IPS-18a (cell line): Measurements from ENCODE around the gene SF3B4.
A peak's percentile ranks its signal among the peaks of the same experiment; 100 is the strongest.
"Not testable (repeated sequence)": the region's sequence is repeated elsewhere in the genome, so short reads cannot be mapped to it uniquely, and the experiment has no call there.

Experiments
- H3K27ac ChIP-seq: one replicate; pipeline ENCODE4 v1.5.1; 2013; ENCODE audit warnings: low read length
- H3K27me3 ChIP-seq: one replicate; pipeline ENCODE4 v1.6.1; 2013; ENCODE audit warnings: mild to moderate bottlenecking, low read length; ENCODE audit not compliant: control insufficient read depth, insufficient read depth
- H3K36me3 ChIP-seq: one replicate; pipeline ENCODE4 v1.6.1; 2013; ENCODE audit warnings: low read depth, low read length; ENCODE audit not compliant: control insufficient read depth
- H3K4me1 ChIP-seq: one replicate; pipeline ENCODE4 v1.6.1; 2013; ENCODE audit warnings: low read depth, low read length; ENCODE audit not compliant: control insufficient read depth
- H3K4me3 ChIP-seq: one replicate; pipeline ENCODE4 v1.5.1; 2013; ENCODE audit warnings: low read length
- H3K9ac ChIP-seq: one replicate; pipeline ENCODE4 v1.6.1; 2013; ENCODE audit warnings: mild to moderate bottlenecking, low read length, moderate library complexity
- H3K9me3 ChIP-seq: one replicate; pipeline ENCODE4 v1.6.1; 2013; ENCODE audit warnings: low read depth, low read length; ENCODE audit not compliant: control insufficient read depth

Gene SF3B4

DNA sequence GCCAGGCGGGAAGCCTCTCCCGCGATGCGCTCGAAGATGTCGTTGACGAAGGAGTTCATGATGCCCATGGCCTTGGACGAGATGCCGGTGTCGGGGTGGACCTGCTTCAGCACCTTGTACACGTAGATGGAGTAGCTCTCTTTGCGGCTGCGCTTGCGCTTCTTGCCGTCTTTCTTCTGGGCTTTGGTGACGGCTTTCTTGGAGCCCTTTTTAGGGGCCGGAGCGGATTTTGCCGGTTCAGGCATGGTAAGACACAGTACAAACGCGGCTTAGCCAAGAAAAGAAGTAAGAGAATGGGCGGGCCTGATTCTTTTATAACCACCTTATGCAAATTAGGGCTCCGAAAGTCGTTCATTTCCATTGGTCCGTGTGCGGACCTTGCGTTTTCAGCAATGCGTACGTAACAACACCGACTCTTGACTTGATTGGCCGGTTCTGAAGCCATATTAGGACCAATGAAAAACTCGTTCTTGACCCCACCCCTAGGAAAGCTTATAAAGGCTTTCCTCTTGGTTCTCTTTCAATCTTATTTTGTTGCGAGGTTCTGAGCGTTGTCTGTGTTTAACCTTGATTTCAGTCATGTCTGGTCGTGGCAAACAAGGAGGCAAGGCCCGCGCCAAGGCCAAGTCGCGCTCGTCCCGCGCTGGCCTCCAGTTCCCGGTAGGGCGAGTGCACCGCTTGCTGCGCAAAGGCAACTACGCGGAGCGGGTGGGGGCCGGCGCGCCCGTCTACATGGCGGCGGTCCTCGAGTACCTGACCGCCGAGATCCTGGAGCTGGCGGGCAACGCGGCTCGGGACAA is 41.0 kb downstream of the SF3B4 start:
- Histone ChIP-seq H3K27me3 (no peaks in the 10 kb centered on the region), H3K9me3 (no peaks in the 10 kb centered on the region), H3K4me1 (peaks cover 17% of the 10 kb centered on the region), H3K9ac (peak overlapping the region; percentile 98), H3K27ac (peak overlapping the region; percentile 98), H3K4me3 (peak overlapping the region; percentile 98), H3K36me3 (no peaks in the 10 kb centered on the region)

DNA sequence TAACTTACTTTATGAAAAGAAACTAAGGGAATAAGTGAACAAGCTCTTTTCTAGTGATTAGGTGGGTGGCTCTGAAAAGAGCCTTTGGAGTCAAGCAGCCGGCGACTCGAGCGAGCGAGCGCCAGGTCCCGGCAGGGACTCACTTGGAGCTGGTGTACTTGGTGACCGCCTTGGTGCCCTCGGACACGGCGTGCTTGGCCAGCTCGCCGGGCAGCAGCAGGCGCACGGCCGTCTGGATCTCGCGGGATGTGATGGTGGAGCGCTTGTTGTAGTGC is 41.5 kb downstream of the SF3B4 start:
- Histone ChIP-seq H3K9ac (peak overlapping the region; percentile 98), H3K4me1 (peaks cover 17% of the 10 kb centered on the region), H3K4me3 (peak overlapping the region; percentile 98), H3K27ac (peak overlapping the region; percentile 87)
- H3K27me3 ChIP-seq, H3K9me3 ChIP-seq, H3K36me3 ChIP-seq: not testable (repeated sequence)

DNA sequence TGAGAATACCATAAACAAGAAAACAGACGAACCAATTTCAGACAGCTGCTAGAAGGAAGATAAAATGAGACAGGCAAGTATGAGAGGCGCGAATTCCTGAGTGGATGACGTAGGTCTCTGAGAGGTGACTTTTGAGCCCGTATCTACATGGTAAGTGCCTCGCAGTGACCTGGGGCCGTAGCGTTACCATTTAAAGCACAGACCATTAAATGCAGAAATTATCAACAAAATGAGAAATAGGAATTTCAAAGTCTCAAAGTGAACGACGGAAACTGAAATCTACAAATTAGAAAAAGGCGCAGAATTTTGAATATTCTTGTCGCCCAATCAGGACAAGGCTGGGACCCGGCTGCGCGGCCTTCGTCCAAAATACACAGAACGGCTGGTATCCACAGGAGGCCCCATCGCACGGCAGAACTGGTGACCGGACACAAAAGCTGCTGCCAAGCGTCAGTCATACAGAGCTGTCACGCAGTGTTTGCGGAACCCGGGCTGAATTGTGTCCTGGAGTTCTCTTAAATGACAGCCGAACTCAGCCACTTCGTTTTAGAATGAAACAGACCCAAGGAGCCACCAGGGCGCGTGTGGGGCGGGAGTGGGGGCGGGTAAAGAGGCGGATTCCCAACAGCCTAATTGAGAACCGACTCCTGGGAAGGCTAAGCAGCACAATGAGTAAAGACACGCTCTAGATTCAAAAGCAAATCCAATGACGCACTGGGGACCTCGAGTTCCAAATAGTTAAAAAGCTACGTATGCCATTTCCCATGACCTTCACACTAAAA is 42.1 kb downstream of the SF3B4 start:
- H3K4me3 ChIP-seq: peak overlapping the region; percentile 98
- peak overlapping the region; percentile 87 for H3K27ac ChIP-seq
- H3K27me3 ChIP-seq: no peaks in the 10 kb centered on the region
- H3K4me1 ChIP-seq: peaks cover 17% of the 10 kb centered on the region
- no peaks in the 10 kb centered on the region for H3K9me3 ChIP-seq
- H3K36me3 ChIP-seq: no peaks in the 10 kb centered on the region
- H3K9ac ChIP-seq: peak overlapping the region; percentile 98

DNA sequence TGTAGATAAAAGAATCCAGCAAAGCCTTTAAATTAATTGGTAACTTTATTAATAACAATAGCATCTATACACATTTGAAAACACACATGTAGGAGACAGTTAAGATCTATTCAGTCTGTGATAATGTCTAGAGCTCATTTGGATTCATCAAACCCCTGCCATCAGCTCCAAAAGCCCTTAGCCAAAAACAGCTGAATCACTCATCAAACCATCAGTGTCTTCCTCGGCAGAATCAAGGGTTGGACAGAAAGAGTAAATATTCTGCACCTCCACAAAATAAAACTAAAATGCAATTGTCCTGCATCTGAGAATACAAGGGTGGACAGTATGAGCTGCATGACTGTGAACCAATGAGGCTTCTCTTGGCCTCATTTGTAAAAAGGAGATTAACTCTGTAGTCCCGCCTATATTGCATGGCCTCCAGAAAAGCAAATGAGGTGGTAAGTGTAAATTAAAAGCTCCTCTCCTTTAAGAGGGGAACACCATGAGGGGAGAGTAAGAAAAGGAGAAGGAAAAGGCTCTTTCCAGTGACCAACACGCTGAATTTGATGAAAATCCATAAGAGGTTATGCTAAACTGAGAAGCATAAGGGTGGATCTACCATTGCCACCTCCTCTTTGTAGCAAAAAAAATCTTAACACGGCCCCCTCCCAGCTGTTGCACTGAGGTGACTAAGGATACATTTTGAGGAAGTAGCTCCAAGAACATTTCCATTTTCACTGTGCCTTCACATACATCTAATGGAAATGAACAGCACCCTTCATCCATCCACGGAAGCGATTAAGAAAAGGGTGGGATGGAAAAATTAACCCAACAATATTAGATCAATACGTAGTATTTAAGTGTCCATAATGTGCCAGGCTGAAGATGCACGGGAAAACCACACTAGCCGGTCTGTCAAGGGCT is 42.9 kb downstream of the SF3B4 start:
- no peaks in the 10 kb centered on the region for H3K36me3 ChIP-seq
- peak overlapping the region; percentile 98 for H3K9ac ChIP-seq
- H3K9me3 ChIP-seq: no peaks in the 10 kb centered on the region
- H3K27ac ChIP-seq: peak overlapping the region; percentile 87
- H3K4me1 ChIP-seq: peaks cover 17% of the 10 kb centered on the region
- H3K27me3 ChIP-seq: no peaks in the 10 kb centered on the region
- peak overlapping the region; percentile 98 for H3K4me3 ChIP-seq

DNA sequence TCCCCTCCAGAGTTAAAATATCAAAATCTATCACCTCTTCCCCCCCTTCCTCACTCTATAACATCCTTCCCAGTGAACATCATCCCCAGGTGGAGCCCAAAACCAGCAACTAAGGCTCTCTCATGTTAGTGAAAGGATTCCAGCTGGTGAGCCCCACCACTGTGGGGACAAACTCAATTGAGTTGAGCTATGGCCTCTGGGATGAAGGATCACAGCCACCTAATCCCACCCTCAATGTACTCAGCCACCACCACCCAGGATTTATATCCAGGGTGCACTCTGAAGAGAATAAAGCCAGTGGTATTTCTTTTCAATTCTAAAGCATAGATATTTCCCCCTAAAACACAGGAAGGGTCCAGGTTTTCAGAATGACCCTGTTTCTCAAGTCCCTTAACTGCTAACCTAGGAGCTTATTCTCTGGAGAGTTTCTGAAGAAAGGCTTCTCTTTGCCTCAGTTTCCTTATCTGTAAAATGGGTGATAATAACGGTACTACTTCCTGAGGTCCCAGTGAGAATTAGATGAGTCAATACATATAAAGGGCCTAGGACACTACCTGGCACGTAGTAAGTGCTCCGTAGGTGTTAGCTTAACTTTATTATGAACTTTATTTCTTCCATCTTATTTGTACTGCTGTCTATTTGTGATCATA is 43.9 kb downstream of the SF3B4 start:
- H3K9ac ChIP-seq: no peak overlapping the region
- no peaks in the 10 kb centered on the region for H3K27me3 ChIP-seq
- H3K4me1 ChIP-seq: peaks cover 13% of the 10 kb centered on the region
- no peak overlapping the region for H3K27ac ChIP-seq
- H3K4me3 ChIP-seq: no peak overlapping the region
- no peaks in the 10 kb centered on the region for H3K36me3 ChIP-seq
- H3K9me3 ChIP-seq: no peaks in the 10 kb centered on the region

DNA sequence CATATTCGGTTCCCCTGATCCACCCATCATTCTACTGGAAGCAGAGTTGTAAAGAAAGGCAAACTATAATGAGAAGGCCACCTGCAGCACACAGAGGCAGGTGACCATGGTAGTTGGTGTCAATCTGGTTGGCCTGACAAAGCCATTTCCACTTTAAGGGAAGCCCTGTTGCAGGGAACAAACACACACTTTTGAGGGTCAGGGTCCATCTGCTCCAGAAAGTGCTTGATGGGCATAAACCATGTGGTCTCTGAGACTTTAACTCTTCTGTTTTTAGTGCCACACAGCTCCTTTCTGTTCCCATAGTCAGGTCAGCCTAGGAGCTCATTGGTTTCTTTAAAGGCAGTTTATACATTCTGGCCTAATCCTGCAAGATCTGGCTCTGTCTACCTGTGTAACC is 45.7 kb downstream of the SF3B4 start:
- H3K27me3 ChIP-seq: no peaks in the 10 kb centered on the region
- H3K4me3 ChIP-seq: no peak overlapping the region
- no peak overlapping the region for H3K9ac ChIP-seq
- peaks cover 13% of the 10 kb centered on the region for H3K4me1 ChIP-seq
- no peaks in the 10 kb centered on the region for H3K9me3 ChIP-seq
- no peak overlapping the region for H3K27ac ChIP-seq
- no peaks in the 10 kb centered on the region for H3K36me3 ChIP-seq

DNA sequence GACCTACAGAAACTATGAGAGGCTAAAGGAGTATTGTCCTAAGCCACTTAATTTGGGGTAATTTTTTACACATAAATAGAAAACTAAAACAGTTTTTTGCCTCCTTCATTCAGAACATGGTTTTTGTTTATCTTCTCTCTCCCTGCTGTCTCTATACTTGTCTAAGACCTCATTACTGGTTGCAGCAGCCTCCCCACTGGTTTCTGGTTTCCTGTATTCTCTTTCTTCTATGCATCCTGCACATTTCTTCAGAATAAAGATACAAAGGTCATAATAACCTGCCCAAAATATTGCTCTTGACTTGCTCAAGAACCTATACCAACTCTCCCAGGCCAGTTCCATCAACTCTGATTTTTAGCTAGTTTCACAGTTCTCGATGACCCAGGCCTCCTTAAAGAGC is 48.0 kb downstream of the SF3B4 start:
- no peaks in the 10 kb centered on the region for H3K36me3 ChIP-seq
- H3K27ac ChIP-seq: no peak overlapping the region
- peaks cover 6% of the 10 kb centered on the region for H3K4me1 ChIP-seq
- H3K27me3 ChIP-seq: no peaks in the 10 kb centered on the region
- no peaks in the 10 kb centered on the region for H3K9me3 ChIP-seq
- H3K4me3 ChIP-seq: no peak overlapping the region
- H3K9ac ChIP-seq: no peak overlapping the region

DNA sequence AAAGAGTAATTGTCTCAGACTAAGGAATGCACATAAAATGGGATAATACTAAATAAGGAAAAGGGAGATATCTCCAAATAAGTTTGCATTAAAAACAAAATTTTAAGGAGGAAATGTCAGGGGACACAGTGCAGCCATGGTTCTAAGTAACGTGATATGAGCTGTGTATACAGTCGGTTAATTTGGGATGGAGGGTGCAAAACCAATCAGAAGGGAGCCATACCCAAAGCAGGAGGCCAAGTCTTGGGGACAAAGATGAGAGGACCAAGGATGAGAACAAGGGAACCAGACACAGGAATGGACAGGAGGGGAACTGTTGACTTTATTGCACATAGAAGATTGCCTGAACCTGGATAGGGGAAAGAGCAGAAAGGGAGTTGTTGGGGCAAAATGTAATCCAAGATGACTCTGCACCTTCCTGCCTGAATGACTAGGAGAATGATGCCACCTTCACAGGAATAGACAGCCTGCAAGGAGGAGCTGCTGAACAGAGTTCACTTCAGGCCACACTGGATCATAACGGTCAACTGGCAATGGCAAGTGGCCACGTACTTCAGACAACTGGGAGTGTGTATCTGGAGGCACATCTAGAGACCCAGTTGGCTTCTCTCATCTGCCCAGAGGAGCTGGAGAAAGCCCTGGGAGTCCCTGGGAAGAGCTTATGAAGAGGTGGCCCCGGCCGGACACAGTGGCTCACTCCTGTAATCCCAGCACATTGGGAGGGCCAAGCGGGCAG is 50.2 kb downstream of the SF3B4 start:
- H3K27ac ChIP-seq: no peak overlapping the region
- H3K4me3 ChIP-seq: no peak overlapping the region
- H3K27me3 ChIP-seq: no peaks in the 10 kb centered on the region
- no peaks in the 10 kb centered on the region for H3K9me3 ChIP-seq
- no peaks in the 10 kb centered on the region for H3K4me1 ChIP-seq
- no peaks in the 10 kb centered on the region for H3K36me3 ChIP-seq
- no peak overlapping the region for H3K9ac ChIP-seq
